Measurements from ENCODE around the gene FOXF1. TPM values are rescaled to one million over a fixed set of nuclear protein-coding genes. Genes with fewer than 3 reads are reported as not detected.

Gene FOXF1
- total and polyA plus RNA-seq, 9 of the 15 experiments (the other 6 are each of a cell fraction or from before 2014, with no cell fraction given): 0.04 TPM; not detected in 8

DNA sequence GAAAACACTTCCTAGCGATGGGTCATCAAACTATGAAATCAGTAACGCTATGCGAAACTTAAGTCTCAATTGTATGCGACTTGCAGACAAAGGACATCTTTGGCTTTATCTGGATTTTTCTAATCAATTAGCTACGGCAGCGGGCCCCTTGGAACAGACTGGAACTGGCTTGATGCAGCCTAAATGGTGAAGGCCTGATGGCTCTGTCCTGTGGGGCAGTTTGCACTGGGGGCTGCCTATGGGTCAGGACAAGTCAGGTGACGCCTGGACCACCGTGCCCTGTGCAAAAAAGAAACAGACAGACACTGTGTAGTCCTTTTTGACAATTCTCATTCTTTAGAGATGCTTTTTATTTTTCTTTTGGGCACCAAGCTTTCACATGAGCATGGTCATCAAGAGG lies 22.7 kb downstream of the FOXF1 start:
- TF ChIP-seq RBM14 (IDR thresholded peaks at IDR 0.05; ENCODE audit: borderline replicate concordance, insufficient read depth, low read depth, low read length) (no peak), CCNT2 (IDR thresholded peaks at IDR 0.05; ENCODE audit: borderline replicate concordance, extremely low read depth, insufficient read length, low read depth, low read length) (no peak)
- Histone ChIP-seq H3K79me2 (ENCODE audit: control insufficient read depth, insufficient read depth, low read length) (no peaks in the 10 kb centered on the region), H2AFZ (ENCODE audit: low read depth, low read length) (no peak overlapping the region), H3K9me1 (ENCODE audit: control insufficient read depth, insufficient read depth, low read length) (peaks cover 3% of the 10 kb centered on the region), H3K36me3 (ENCODE audit: control insufficient read depth, insufficient read depth, low read length) (peaks cover 3% of the 10 kb centered on the region; the same call in 1 of the 3 replicates), H3K27ac (ENCODE audit: extremely low read depth, low read depth, low read length) (no peak overlapping the region), H3K4me2 (ENCODE audit: insufficient read depth, low read length) (no peak overlapping the region), H3K4me1 (replicated peaks in 1 of 2; ENCODE audit: control insufficient read depth in 2 of 2, insufficient read depth in 2 of 2, low read length in 2 of 2) (peaks cover 0 to 5% of the 10 kb centered on the region in 2 experiments; a peak in 1 of 5 replicates), H4K20me1 (replicated peaks; ENCODE audit: control insufficient read depth, insufficient read depth, low read length) (no peaks in the 10 kb centered on the region), H3K4me3 (no peak overlapping the region), H3K9me3 (replicated peaks; ENCODE audit: control insufficient read depth, insufficient read depth, low read depth, low read length) (no peaks in the 10 kb centered on the region), H3K9ac (ENCODE audit: insufficient read depth in 1 of 2, low read depth in 2 of 2, low read length in 2 of 2) (no peak overlapping the region), H3K27me3 (ENCODE audit: control insufficient read depth in 2 of 2, insufficient read depth in 2 of 2, low read length in 2 of 2) (no peaks in the 10 kb centered on the region; a peak in 1 of 5 replicates)
- DNase-seq (ENCODE audit: extremely low read depth in 1 of 4, low spot score in 3 of 4) (no peak), FAIRE-seq (no peak), ATAC-seq (no peak)
- CTCF ChIA-PET (ENCODE audit: low intra/inter-chr PET ratio): no interaction called here
- intact Hi-C loops (cut with micrococcal nuclease): no loop called here
- WGBS (ENCODE audit: insufficient coverage, low coverage, missing lambda C conversion rate): 73% methylated on average over 8 of the region's 8 CpGs
- in situ Hi-C loops (cut with MboI): no loop called here
- BruUV-seq (replicated peaks): no TSS peak
- POLR2A ChIA-PET: interaction anchor here (0.8 kb wide), 1 partner anchor 21 kb away, joined by 3 read pairs; no protein-coding TSS in a partner anchor

DNA sequence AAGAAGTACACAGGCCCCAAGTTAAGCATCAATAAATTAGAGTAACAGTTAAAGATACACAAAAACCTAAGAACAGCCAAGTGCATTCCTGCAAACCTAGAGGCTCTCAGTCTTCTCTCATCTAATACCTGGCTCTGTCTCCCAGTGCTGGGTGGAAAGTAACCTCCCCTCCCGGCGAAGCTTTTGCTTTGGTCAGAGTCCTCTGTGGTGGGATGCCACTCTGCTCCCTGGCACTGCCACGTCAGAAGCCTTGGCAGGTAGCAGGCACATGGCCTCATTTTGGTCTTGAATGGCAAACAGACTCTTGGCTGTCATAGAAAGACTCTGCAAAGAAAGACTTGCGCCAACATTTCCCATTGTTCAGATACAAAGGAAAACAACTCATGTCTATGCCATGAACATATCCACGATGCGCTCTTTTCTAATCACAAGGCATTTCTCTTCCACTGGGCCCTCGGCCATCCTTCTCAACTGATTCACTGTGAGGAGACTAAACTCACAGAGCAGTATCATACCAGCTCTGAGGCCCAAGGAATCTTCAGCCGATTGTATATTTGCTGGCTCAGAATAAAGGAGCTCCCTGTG lies 23.5 kb downstream of the FOXF1 start:
- ChIA-PET CTCF (ENCODE audit: low intra/inter-chr PET ratio) (no interaction called here), POLR2A (no interaction called here)
- DNase-seq (ENCODE audit: extremely low read depth in 1 of 4, low spot score in 3 of 4): no peak
- Histone ChIP-seq H3K4me1 (replicated peaks in 1 of 2; ENCODE audit: control insufficient read depth in 2 of 2, insufficient read depth in 2 of 2, low read length in 2 of 2) (no peaks in the 10 kb centered on the region), H3K27ac (ENCODE audit: extremely low read depth, low read depth, low read length) (no peak overlapping the region), H3K79me2 (ENCODE audit: control insufficient read depth, insufficient read depth, low read length) (no peaks in the 10 kb centered on the region), H3K4me2 (ENCODE audit: insufficient read depth, low read length) (no peak overlapping the region), H3K36me3 (ENCODE audit: control insufficient read depth, insufficient read depth, low read length) (peaks cover 9% of the 10 kb centered on the region; the same call in 1 of the 3 replicates), H3K9me3 (replicated peaks; ENCODE audit: control insufficient read depth, insufficient read depth, low read depth, low read length) (no peaks in the 10 kb centered on the region), H3K4me3 (no peak overlapping the region), H3K9ac (ENCODE audit: insufficient read depth in 1 of 2, low read depth in 2 of 2, low read length in 2 of 2) (no peak overlapping the region), H4K20me1 (replicated peaks; ENCODE audit: control insufficient read depth, insufficient read depth, low read length) (no peaks in the 10 kb centered on the region), H3K27me3 (ENCODE audit: control insufficient read depth in 2 of 2, insufficient read depth in 2 of 2, low read length in 2 of 2) (no peaks in the 10 kb centered on the region), H2AFZ (ENCODE audit: low read depth, low read length) (no peak overlapping the region), H3K9me1 (ENCODE audit: control insufficient read depth, insufficient read depth, low read length) (peaks cover 3% of the 10 kb centered on the region)
- peak; percentile 51 for FAIRE-seq
- intact Hi-C loops (cut with micrococcal nuclease) (no loop called here), in situ Hi-C loops (cut with MboI) (no loop called here)
- BruUV-seq (replicated peaks): no TSS peak
- ATAC-seq: no peak
- 76% methylated on average over 8 of the region's 8 CpGs for WGBS (ENCODE audit: insufficient coverage, low coverage, missing lambda C conversion rate)
- no peak for TF ChIP-seq ZNF274 (IDR thresholded peaks at IDR 0.05; ENCODE audit: borderline replicate concordance, low read depth, low read length)
- TF ChIP-seq KDM5B (IDR thresholded peaks at IDR 0.05; ENCODE audit: insufficient replicate concordance, low read depth, low read length): no peak
- no peak for TF ChIP-seq ZEB2 (IDR thresholded peaks at IDR 0.05)
- no peak for TF ChIP-seq SAFB2 (IDR thresholded peaks at IDR 0.05; ENCODE audit: borderline replicate concordance, low read depth, low read length, severe bottlenecking)
- TF ChIP-seq GATAD2B (IDR thresholded peaks at IDR 0.05; ENCODE audit: borderline replicate concordance): no peak
- TF ChIP-seq CEBPB (tag; IDR thresholded peaks at IDR 0.05): no peak
- TF ChIP-seq CBX5 (IDR thresholded peaks at IDR 0.05; ENCODE audit: borderline replicate concordance, low read depth): no peak
- TF ChIP-seq FOXM1 (IDR thresholded peaks at IDR 0.05; ENCODE audit: low read depth): no peak
- TF ChIP-seq FOXM1 (CRISPR knock-in tag; IDR thresholded peaks at IDR 0.05; ENCODE audit: low read depth): no peak
- no peak for TF ChIP-seq POLR2AphosphoS2 (IDR thresholded peaks at IDR 0.05; ENCODE audit: low read length)
- TF ChIP-seq, protein P1, sequence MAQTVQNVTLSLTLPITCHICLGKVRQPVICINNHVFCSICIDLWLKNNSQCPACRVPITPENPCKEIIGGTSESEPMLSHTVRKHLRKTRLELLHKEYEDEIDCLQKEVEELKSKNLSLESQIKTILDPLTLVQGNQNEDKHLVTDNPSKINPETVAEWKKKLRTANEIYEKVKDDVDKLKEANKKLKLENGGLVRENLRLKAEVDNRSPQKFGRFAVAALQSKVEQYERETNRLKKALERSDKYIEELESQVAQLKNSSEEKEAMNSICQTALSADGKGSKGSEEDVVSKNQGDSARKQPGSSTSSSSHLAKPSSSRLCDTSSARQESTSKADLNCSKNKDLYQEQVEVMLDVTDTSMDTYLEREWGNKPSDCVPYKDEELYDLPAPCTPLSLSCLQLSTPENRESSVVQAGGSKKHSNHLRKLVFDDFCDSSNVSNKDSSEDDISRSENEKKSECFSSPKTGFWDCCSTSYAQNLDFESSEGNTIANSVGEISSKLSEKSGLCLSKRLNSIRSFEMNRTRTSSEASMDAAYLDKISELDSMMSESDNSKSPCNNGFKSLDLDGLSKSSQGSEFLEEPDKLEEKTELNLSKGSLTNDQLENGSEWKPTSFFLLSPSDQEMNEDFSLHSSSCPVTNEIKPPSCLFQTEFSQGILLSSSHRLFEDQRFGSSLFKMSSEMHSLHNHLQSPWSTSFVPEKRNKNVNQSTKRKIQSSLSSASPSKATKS (CRISPR knock-in tag; IDR thresholded peaks at IDR 0.05): no peak
- no peak for TF ChIP-seq WHSC1 (IDR thresholded peaks at IDR 0.05; ENCODE audit: low read length)
- TF ChIP-seq SRSF9 (IDR thresholded peaks at IDR 0.05; ENCODE audit: borderline replicate concordance, low read depth, low read length): no peak

All from K562 (cell line).